GM21447 (cell line): ENCODE measurements around the gene VIPR1.

Experiments used
- ATAC-seq: cut with Tn5 transposase; IDR thresholded peaks from one replicate; pipeline ENCODE4 v1.9.1; 2021; ENCODE audit not compliant: unreplicated experiment

VIPR1 gene

DNA sequence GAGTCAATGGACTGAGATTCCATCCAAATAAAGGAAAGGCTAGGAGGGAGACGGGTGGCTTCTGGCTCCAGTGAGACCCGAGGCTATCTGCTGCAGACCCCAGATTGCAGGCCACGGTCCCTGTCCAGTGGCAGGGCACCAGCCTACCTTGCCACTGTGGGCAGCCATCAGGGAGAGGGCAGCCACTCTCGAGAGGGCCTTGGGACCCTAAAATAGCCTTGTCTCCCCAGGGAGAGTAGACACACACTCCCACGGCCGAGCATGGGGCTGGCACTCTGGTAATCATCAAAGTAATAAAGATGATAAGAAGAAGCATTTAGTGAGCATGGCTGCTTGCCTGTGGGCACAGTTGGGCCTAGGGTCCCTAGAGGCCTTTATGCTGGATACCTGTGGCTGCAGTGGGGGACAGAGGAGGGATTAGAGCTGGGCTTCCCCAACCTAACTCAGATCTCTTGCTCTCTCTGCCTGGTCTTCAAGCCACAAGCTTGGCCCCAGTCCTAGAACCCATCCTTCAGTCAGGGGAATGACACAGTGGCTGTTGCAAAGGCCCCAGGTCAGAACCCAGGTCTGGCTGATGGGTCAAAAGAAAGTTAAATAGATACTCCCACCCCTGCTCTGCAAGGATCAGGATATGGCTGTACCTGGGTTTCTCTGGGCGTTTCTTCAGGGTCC lies 9.2 kb upstream of the VIPR1 start:
- no peak for ATAC-seq

DNA sequence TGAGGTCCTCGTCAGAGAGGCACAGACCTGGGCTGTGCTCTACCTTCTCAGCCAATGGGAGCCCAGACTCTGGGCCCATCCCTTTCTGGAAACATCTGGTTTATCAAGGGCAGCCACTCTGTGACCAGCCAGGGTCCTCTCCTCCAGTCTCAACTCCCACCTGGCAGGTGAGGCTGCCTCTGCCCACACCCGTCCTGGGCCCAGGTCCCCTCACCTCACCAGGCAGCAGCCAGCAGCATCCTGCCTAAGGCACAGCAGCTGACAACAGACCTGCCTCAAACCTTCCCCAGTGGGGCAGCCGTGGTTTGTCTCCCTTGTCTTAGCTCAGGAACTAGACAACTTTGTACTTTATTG lies 8.7 kb upstream of the VIPR1 start:
- ATAC-seq = no peak

DNA sequence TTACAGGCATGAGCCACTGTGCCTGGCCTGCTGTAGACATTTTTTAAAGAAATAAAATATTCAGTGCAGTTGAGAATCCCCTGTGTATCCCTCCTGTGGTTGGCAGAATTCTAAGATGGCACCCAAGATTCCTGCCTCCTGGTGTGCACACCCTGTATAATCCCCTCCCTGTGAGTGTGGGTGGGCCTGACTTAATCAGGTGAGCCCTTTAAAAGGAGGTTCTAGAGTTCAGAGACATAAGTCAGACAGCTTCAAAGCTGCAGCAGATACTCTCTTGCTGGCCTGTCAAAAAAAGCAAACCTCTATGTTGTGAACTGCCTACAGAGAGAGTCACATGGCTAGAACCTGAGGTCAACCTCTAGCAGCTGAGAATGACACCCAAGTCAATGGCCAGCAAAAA lies 7.0 kb upstream of the VIPR1 start:
- ATAC-seq = no peak

DNA sequence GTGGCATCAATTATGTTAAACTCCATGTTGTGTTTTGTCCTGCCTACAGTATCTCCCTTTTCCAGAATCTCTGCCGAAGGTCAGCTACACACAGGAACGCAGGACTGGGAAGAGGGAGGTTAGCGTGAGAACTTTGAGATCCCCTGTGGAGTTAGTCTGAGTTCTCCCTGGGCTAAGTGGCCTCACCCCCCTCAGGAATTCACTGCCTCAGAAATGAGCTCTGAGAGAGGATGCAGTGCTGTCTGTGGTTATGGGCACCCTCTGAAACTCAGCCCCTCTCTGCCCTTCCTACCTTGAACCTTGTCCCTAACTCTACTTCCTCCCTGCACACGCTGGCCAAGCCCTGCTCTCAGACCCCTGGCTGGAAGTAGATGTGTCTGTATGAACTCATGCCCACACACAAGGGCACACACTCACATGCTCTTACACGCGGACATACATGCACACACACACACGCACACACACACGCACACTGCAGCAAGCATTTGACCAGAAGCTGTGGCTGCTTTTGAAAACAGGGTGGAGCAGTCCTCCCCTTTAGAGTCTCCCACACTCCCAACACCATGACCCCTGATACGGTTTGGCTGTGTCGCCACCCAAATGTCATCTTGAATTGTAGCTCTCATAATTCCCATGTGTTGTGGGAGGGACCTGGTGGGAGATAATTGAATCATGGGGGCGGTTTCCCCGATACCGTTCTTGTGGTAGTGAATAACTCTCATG lies 5.3 kb upstream of the VIPR1 start:
- ATAC-seq = no peak

DNA sequence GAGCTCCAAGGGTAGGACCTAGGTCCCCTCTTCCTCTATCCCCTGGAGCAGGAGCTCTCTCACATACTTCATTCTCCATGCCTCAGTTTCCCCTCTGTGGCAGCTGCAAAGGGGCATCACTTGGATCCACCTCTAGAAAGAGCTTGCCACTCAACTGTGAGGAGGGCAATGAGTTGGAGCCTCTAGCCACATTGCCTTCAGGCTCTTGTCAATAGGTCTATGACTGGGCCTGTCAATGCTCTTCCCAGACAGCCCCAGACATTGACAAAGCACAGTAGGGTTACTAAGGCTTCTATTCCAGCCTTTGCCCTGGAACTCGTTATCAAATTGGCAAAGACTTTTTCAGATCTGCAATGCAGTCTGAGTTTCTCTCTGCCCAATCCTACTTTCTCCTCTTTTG lies 4.4 kb upstream of the VIPR1 start:
- no peak for ATAC-seq

DNA sequence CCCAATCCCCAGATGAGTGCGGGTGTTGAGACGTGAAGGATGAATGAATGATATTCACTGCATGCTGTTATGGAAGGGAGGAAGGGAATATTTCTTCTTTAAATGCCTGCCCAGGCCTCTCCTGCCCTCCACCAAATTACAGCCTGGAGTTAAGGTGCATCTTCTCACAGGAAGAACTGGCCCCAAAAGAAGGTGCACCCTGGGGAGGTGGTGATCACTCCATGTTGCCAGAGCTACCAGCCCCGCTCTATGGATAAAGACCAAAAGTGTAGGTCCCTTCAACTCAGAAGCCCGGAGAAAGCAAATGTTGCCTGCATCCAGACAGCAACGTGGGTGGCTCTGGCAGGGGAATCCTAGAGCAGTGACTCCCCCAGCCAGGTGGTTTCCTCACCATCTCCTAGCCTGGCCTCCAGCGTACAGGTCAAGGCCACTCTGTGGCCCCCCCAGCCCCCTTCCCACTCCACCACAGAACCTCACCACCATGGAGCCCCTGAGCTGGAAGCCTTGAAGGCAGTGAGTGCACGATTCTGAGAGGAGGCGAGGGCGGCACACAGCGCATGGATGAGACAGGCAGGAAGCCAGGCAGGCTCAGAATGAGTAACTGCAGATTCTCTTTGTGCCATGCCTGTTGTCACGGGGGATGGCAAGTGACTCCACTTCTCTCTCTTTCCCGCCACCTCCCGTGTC lies 3.5 kb upstream of the VIPR1 start:
- ATAC-seq = no peak

DNA sequence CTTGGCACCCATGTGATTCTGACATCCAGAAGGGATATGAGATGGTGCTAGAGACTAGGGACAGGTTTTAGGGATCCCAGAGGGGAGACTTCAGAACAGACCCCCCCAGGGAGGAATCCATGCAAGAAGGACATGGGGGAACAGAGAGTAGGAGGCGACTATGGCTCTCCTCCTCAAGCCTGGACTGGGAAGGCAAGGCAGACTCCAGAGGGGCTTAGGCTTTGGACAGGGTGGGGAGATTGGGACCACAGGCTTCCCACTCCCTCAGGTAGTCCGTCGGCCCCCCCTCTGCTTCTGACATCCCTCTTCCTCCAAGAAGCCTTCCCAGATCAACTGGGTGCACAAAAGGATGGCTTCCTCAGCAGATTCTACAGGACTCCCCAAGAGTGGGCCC lies 3.0 kb upstream of the VIPR1 start:
- no peak for ATAC-seq

DNA sequence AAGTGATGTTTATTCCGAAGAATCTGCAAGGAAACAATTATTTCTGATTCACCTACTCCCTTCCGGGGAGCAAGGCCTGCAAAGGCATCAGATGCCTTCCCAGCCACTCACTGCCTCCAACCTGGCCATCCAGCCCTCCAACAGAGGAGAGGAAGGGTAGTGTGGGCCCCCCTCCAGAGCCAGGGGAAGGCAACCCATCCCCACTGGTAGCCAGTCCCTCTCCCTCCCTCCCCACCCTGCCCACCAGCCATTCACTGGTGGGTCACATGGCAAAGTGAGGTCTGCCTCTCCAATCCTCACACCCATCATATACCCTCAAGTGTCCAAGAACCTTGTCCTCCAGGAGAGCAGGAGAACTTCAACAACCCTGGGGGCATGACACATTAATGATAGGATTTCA lies 2.4 kb upstream of the VIPR1 start:
- no peak for ATAC-seq

DNA sequence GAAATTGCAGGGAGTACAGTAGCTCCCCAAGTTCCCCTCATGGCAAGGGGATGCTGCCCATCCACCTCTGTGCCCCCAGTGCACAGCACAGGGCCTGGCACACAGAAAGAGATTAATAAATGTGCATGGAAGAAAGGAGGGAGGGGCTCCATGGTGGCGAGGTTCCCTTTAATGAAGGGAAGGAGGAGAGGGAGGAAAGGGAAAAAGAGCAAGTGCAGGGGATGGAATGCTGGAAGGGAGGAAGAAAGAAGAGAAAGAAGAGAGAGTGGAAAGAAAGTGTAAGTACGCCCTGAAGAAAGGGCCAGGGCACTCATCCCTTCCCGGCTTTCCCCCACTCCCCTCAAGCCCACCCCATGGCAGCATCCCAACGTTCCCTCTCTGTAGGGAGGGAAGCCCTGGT lies 1.5 kb upstream of the VIPR1 start:
- ATAC-seq = no peak

DNA sequence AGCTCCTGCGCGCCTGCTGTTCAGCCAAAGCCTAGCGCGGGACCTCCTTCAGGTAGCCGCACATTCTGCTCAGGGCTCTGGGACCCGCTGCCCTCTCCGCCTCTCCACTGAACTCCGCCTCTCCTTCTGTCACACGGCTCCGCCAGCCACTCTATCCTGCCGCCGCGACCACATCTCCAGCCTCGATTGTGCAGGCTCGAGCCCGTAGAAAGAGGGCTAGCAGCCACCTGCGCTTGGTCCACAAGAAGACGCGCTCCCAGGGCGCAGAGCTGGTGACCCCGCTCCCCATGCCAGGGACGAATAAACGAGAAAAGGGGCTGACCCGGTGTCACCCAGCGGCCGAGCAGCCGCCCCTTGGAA lies 1.1 kb upstream of the VIPR1 start:
- no peak for ATAC-seq

DNA sequence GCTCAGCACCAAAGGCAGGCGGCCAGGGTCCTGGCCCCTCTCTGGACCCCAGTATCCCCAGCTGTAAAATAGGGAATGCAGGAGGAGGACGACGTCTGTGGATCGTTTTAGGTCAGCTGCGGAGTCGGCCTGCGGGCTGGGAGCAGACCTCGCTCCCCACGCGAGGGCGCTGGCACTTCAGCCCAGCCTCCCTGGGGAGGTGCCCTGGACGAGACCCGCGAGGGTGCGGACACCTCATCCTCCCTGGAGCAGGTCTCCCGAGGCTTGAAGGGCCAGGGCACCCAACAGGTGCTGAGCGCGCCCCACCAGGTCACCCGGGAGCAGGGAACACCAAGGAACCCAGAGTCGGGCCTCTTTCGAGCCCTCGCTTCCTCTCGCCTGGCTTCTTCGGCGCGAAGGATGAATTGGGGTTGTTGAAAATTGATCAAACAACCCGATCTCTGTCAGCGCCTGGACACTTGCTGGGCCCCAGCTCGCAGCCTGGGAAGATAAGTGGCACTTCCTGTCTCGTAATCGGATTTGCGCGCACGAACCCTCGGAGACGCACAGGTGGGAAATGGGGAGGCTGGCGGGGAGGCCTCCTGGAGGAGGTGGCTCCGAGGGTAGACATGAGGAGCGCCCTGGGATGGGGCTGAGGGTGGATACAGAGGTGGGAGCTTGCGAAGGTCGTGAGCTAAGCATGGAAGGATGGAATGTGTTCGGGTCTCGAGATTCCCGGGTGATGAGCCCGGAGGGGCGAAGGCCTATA lies 588 bp upstream of the VIPR1 start:
- ATAC-seq = no peak

DNA sequence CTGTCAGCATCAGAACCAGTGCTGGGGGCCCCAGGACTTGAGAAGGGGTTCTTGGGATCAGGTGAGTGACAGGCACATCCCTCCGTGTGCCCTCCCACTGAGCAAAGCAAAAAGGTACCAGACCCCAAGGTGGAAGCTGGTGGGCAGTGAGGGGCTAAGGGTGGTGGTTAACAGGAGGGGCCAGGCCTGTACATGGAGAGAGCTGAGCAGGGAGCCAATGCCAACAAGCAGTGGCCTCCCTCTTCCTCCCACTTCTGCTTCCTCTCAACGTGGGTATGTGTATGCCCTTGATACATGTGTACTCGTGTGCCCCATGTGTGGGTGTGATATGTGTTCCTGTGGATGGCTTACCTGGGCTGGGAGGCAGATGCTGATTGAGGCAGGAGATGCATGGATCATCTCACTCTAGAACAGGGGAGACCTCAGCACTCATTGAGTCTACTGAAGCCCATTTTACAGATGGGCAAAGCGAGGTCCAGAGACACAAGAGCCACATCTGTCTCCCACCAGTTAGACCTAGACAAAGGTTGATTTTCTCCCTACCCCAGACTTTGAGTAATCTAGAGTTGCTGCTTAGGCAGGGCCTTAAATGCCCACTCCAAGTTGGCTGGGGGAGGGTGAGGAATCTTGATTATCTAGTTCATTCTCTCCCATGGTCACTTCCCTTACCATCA lies 945 bp downstream of the VIPR1 start:
- ATAC-seq = no peak

DNA sequence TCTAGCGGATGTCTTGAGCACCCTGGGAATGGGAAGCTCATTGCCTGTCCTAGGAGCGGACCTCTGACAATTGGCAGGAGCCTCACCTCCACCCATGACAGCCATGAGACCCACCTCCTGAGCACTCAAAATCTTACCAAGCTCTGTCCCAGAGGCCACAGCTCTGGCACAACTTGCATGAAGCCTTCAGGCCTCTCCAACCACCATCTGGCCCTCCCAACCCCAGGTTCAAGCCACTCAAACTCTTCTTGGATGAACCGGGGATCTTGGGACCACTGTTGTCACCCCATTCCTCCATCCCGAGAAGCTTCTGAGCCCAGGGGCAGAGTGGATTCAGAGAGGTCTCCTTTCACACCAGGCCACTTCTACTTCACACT lies 1.5 kb downstream of the VIPR1 start:
- no peak for ATAC-seq

DNA sequence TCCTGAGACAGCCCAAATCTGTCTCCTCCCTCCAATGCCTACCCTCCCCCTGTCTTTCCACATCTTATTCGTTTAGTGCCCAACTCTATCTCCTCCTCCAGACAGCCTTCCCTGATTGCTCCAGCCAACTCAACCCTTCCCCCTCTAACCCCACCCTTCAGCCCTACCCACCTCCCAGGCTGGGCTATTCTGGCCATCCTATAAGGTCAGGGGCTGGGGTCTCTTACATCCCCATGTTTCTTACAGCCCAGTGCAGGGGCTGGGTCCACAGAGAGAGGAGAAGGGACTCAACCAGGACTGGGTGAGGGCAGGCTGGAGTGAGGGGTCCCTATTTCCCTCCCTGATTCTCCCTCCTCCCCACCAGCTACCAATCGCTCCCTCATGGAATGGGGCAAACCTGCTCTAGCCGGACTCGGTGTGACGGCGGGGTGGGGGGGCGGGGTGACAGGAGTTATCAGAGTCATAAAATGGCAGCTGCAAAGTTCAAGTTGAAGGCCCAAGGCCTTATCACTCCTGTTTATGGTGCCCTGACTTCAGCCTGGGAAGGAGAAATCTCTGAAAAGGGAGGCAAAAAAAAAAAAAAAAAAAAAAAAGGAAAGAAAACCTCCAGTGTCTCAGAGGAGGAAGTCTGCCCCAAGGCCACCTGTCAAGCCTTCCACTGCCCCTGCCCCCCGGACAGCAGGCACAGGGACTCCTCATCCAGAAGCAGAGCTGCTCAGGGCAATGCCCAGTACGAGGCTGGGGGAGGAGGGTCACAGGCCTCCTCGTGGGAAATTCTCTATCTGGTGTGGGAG lies 2.1 kb downstream of the VIPR1 start:
- ATAC-seq = no peak

DNA sequence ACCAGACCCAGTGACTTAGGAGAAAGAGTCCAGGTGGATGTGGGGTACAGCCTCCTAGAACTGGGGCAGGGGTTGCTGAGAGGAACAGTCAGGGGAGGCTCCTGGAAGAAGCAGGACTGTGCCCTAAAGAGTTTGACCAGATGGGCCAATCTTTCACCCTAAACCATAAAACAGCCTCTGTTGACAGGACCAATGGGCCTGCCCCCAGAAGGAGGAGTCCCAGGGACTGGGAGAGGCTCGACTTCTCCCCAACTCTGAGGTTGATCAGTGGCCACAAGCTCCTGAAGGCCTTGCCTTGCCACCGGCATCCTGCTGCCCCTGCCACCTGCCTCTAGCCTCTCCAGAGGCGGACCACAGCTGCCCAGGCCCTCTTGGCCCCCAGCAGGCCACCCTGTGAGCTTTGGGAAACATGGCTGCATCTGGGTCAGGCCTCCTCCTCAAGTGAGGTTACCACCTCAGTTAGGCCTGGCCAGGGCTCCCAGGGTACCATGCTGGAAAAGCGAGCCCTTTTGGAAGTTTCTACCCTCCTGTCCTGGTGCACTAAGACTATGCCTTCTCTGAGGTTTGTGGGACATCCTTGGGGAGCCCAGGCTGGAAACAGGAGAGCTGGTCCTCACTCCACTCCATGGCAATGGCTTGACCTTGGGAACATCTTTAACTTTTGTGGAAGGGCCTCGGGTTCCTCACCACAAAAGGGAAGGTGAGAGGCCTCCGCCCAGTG lies 2.8 kb downstream of the VIPR1 start:
- no peak for ATAC-seq

DNA sequence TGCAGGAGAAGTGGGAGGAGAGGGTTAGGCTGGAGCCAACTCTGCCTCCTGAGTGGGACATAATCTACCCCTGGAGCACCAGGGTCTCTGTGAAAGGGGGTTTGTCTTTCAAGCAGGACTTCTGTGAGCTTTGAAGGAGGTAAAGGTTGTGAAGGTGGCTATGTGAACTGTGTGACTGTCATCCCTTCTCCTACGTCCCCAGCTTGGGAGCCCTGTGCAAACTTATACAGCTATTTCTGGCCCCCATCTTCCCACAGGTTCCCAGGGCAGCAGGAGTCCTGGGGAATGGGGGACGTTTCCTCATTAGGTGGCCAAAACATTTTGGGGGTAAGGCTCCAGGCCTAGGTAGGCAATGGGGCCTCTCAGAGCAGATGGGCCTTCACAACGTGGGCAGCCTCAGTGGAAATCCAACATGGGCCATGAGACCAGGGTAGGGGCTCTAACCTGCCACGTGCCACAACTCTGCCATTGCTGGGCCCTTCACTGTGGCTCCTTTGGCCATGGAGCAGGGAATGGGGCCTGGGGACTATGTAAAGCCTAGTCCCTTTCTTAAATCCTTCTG lies 3.5 kb downstream of the VIPR1 start:
- no peak for ATAC-seq

DNA sequence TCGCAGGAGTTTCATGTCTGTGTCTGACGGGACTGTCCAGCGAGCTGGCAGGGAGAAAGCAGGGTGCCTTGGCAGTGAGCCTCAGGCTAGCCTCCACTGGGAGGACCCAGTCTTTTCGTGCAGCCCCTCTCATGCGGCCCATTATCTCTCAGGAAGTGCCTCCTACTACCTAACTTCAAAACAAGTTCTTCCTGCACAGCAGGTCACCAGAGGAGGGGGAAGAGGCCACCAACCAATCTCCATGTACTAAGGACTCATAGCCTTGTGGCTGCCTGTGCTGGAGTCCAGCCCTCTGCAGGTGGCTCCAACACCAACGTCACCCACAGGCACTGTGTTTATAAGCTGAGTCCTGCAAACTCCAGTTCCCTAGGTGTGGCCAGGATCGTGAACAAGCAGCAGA lies 4.8 kb downstream of the VIPR1 start:
- no peak for ATAC-seq

DNA sequence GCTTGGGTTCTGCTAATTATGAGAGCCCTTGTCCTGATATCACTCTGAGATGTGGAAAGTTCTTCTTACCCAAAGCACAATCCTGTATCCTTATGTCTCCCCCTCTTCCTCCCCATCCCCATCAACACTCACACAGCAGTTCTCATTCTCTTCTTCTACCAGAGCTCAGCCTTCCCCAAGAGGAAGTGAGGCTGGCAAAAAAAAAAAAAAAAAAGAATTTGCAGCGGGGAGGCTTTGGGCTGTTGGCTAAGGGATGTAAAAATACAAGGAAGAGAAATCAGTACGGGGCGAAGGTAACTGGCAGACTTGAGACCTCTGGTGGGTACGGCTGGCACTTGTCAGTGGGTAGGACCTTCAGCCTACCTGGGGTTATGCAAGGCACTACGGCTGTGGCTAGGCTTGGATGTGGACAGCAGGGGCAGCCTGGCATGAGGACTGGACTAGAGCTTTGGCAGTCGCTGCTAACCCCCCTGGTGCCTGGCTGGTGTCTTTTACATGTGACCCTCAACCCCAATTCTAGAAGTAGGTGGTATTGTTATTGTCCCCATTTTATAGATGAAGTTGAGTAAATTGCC lies 5.4 kb downstream of the VIPR1 start:
- no peak for ATAC-seq

DNA sequence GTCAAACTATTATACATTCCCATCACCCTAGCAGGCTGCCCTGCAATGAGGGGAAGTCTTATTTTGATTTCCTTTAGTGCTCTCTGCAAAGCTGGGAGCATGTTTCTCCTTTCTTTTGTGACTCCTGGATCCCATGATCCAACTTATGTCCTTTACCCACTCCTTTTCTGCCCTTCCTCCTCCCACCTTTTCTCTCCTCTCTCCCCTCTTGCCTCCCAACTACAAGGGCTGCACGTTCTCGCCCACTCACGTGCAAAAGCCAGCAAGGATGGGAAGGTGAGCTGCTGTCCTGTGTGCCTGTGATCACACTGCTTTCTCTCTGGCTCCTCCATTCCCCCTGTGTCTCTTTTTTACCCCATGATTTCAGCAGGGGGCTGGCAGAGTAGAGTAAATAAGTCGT lies 6.1 kb downstream of the VIPR1 start:
- no peak for ATAC-seq
